Activated CD4-positive, alpha-beta T cell treated with anti-CD3 and anti-CD28 coated beads, Interleukin-2, amount 50 U/mL, for 1 hour (primary cell): ENCODE data around the gene PHF13.
"Not testable (repeated sequence)": the region's sequence is repeated elsewhere in the genome, so short reads cannot be mapped to it uniquely, and the experiment has no call there.

ENCODE experiments used
- DNase-seq: peaks from one replicate; pipeline ENCODE4 v3.0.0-alpha.2; 2020

The PHF13 gene

DNA sequence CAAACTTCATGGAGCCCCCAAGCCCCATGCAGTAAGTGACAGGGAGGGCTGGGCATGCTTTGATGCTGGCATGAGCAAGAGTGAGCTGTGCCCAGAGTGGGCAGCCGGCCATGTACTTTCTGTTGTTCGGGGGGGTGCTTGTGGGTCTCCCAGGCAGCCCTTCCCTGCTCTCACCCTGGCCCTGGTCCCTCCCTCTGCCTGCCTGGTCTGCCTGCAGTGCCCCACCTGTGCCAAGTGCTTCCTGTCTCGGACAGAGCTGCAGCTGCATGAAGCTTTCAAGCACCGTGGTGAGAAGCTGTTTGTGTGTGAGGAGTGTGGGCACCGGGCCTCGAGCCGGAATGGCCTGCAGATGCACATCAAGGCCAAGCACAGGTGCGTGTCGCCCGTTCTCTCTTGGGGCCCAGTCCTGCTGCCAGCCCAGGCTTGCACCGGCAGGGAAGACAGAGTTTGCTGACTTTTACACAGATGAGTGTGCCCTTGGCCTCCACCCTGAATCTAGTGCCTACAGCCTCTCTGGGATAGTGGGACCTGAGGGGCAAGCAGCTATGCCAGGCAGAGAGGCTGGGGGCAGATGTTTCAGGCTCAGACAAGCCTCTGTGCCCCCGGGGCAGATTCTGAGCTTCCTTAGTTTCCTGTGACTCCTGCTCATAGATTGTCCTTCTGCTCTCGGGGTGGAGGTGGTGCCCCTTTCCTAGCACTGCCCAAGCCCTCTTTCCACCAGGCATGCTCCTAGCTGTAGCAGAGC is 26.1 kb upstream of the PHF13 start:
- DNase-seq, result no peak

DNA sequence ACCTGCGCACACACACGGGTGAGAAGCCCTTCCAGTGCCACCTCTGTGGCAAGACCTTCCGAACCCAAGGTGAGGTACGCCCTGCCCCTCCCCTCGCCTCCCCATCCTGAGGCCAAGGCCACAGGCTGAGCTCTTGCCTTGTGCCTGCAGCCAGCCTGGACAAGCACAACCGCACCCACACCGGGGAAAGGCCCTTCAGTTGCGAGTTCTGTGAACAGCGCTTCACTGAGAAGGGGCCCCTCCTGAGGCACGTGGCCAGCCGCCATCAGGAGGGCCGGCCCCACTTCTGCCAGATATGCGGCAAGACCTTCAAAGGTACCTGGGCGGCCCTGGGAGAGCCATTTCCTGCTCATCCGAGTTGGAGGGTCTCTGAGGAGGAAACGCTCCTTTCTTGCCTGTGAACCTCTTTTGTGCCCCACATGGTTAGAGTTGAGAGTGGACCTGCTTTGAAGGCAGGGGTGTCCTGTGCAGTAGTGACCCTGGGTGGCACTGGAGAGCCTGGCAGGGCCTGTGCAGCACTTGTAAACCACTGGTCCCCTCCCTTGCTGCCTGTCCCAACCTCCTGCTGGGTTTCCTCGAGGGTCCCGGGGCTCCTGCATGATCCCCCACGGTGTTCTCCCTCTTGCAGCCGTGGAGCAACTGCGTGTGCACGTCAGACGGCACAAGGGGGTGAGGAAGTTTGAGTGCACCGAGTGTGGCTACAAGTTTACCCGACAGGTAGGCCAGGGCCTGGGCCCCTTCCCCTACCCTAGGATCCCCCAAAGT is 25.2 kb upstream of the PHF13 start:
- DNase-seq, result no peak

DNA sequence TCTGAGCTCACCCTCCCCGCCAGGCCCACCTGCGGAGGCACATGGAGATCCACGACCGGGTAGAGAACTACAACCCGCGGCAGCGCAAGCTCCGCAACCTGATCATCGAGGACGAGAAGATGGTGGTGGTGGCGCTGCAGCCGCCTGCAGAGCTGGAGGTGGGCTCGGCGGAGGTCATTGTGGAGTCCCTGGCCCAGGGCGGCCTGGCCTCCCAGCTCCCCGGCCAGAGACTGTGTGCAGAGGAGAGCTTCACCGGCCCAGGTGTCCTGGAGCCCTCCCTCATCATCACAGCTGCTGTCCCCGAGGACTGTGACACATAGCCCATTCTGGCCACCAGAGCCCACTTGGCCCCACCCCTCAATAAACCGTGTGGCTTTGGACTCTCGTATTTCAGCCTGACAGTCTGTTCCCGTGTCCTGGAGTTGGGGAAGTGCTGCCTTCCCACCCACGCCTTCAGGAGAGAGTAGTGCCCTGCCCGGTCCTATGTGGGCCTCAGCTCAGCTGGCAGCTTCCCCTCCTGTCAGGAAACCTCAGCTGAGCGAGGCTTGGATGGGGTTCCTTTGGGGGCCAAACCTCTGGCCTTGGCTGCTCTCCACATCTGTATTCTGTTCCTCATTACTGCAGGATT is 24.5 kb upstream of the PHF13 start:
- DNase-seq, result no peak

DNA sequence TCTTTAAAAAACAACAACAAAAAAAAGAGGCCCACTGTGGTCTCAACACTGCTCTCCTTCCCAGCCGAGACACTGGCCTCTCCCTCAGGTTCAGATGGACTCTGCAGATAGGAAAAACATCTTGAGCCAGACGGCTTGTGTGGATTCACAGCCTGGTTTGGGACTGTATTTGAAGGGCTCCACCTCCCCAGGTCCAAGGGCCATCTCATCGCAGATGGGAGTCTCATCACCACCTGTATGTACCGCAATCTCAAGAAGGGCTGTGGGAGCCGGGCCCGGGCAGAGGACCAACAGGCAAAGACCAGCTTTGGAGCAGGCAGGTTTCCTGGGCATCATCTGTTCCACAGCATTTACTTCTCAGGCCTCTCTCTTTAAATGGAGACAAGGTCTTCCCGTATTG is 23.5 kb upstream of the PHF13 start:
- DNase-seq, result no peak

DNA sequence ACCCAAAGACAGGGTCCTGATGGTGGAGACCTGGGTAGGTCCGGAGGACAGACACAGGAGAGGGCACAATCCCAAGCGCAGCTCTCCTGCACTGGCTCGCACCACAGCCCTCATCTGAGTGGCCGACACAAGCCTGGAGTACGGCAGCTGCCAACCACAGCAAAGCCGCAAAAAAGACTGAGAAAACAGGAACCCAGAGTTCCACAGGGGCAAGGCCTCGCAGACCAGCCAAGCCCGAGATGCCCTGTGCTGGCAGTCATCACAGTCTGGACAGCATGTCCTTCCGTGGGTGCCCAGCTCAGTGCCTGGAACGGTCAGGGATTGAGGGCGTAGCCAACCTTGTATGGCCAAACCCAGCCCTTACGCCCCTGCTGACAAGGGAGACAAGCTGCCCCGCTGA is 22.3 kb upstream of the PHF13 start:
- DNase-seq, result no peak

DNA sequence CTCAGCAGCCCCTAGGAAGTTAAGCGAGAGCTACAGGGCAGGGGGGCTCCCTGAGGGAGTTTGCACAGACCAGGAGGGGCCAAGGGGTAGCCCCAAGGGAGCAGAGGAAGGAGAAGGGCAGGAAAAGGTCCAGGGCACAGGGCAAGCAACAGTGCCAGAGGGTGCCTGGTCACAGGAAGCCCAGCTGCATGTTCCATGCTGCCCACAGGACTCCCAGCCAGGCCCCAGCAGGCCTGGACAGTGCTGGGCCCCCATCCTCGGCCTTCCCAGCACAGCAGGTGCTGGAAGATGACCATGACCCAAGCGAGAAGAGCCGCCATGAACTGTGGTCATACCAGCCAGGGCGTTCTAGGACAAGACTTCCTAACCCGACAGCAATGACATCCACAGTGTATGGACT is 21.9 kb upstream of the PHF13 start:
- DNase-seq, result no peak

DNA sequence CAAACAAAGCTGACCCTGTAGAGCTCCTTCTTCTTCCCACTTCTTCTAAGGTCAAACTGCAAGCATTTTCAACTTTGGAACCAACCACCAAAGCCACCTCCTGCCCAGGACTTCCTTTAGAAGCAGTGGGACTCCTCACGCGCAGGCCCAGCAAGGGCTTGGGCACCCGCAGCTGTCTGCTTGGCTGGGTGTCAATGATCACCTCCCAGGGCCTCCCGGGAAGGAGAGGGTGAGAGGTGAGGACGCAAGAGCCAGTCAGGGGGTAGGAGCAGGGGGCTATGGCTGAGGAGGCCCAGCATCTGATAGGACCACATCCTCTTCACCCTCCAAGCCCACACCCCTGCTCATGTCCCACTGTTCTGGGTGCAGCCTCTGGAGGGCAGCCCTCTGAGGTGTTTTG is 21.1 kb upstream of the PHF13 start:
- DNase-seq, result no peak

DNA sequence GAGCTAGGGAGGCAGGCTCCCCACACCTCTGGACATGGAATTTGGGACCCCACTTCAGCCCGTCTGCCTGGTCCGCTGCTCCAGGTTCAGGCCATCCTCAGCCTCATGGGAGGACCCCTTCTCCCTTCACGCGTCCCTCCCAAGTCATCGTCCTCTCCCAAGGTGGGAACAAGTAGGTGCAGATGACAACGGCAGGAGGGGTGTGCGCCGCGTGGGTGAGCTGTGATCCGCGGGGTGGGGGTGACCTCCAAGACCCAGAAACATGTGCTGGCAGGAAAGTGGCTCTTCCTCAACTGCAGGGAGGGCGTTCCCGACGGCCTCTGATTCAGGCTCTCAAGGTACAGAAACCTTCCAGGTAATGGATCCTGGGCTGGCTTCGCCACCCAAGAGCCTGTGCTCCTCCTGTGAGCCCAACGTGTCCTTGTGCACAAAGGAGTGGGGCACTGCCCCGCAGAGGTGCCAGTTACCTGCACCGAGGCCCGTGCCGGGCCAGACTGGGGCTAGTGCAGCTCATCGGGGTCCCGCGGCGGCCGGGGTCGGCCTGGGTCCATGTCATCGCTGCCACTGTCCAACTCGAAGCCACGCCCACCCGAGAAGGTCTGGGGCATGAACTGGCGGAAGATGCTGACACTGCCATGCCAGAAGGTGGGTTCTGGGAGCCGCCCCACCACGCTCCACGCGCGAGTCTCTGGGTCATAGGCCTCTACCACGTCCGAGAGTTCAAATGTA is 20.5 kb upstream of the PHF13 start:
- no peak for DNase-seq

DNA sequence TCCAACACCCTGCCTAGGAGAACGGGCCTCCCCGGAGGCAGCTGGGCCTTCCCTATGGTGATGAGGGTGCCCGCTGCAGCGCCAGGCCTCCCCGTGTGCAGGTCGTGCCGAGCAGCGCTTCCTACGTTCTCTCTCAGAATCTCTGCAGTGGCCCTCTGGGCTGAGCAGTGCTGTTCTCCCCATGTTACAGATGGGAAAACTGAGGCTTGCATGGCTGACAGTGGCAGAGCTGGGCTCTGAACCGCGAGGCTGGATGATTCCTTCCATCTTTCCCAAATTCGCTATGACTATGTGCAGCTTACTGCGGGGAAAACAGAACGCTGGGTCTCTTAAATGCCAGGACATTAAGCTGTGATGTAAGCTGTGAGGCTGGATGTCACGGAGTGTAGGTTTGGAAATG is 19.7 kb upstream of the PHF13 start:
- no peak for DNase-seq

DNA sequence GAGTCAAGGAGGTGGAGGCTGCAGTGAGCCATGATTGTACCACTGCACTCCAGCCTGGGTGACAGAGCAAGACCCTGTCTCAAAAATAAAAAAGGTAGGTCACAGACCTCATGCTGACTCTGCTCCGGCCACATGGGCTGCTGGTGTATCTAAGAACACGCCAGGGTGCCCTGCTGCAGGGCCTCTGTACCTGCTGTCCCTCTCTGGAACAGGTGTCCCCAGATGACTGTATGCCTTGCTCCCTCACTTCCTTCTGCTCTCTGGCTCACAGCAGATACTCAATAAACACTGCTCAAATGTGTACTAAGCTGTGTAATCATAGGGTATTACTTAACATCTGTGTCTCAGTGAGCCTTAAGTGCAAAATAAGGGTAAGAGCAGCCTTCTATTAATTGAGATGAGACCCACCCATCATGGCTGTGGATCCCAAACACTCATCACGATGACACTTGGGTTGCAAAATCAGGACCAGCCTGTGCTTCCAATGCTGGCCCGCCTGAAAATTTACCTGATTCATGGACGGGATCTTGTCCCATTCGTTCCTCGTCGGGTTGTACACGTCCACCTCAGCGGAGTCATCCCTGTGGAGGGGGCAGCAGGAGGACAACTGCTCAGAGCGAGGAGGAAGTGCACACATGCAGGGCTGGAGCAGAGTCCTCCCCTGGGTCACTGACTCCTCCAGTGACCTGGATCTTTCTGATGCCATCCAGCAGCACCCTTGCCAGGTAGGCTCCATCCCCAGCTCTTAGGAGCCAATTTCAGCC is 18.4 kb upstream of the PHF13 start:
- no peak for DNase-seq

DNA sequence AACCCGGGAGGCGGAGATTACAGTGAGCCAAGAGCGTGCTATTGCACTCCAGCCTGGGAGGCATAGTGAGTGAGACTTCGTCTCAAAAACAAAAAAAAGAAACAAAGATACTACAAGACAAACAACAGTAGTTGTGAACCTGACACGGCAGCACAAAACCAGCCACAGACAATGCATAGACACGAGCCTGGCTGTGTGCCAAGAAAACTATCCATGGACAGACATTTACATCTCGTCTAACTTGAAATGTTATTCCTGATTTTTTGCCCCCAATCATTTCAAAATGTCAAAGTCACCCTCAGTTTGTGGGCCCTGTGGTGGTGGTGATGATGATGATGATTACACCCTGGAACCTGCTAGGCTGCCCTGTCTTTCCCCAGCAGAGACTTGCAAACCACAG is 17.2 kb upstream of the PHF13 start:
- DNase-seq, result no peak

DNA sequence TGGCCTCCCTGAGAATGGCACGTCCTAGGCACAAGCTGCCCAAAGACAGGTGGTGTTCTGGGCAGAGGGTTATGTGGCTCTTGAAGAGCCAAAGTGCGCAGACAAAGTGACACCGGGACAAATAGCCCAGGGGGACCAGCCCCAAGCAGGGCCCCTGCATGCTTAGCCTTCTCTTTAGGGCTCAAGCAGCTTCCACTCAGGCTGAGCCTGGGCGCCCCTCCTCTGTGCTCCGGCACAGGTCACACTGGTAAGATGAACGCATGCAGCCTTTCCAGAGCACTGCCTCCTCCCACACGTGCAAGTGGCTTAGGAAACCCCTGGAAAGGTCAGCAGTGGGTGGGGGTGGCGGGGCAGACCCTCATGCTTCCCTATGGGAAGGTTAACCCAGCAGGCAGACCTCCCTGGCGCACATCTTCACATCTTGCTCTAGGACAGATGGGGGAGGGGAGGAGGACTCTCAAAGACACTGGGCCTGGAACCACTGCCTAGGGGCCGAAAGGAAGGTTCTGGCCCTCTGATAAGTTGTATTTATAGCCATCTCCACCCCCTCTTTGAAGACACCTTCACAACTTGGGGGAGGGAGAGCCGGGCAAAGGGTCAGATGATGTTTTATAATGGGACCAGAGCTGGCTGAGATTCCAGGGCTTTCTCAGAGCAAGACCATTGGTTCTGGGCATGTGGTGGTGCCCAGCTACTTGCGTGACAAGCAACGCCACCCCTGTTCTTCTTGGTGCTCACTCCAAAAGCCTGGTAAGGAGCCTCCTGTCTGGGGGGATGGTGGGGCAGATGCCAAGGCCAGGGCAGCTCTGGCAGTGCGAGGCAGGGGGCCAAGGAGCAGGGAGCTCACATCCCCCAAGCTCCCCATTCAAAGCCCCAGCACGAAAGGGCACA is 16.4 kb upstream of the PHF13 start:
- no peak for DNase-seq

DNA sequence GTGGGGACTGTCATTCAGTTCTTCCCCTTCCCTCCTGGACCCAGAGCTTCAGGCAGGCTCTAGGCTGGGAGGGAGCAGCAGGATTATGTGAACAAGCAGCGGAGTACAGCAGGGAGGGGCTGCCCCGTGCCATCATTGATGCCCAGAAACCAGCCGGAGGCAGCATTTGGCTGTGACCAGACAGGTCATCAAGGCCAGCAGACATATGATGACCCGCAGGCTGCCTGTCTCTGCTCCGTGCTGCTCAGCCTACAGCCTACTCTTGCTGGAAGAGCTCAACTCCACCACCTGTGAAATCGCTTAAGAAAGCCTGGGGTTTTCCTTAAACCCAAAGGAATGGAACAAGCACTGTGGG is 15.8 kb upstream of the PHF13 start:
- no peak for DNase-seq

DNA sequence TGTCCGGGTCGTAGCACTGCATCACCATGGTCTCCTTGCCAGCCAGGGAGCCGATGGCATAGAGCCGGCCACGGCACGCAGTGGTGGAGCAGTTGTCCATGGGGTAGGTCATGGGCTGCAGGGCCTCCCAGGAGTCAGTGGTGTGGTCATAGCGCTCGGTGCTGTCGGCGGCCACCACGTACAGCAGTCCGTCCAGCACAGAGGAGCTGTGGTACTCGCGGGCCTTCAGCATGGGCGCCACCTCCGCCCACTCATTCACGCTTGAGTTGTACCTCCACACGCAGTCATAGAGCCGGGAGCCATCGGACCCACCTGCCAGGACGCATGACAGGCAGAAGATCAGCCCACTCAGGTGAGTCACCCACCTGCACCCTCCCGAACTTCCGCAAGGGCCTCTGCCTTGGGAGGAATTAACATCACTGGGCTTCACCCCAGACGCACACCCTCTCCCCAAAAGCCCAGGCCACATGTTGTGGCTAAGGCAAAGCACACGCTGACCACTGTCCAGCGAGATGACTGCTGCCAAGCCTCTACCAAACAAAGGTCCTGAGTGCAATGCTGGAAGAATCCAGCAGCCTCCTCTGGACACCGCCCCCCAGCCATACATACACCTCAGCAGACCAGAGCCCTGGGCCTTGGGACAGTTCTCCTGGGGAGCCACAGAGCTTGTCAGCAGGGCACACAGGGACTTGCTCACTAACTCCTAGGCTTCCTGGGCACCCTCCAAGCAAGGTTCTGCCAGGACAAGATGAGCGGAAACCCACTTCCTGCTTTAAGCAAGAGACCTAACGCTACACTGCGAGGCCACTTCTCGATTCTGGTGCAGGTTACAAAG is 14.2 kb upstream of the PHF13 start:
- peak; percentile 38 for DNase-seq

DNA sequence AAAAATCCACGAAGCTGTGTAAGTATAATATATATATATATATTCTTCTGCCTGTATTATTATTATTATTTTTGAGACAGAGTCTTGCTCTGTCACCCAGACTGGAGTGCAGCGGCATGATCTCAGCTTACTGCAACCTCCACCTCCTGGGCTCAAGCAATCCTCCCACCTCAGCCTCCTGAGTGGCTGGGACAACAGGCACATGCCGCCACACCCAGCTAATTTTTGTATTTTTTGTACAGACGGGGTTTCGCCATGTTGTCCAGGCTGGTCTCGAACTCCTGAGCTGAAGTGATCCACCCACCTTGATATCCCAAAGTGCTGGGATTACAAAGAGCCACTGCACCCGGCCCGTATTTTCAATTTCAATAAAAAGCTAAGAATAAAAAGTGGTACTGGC is 13.5 kb upstream of the PHF13 start:
- not testable (repeated sequence) for DNase-seq

DNA sequence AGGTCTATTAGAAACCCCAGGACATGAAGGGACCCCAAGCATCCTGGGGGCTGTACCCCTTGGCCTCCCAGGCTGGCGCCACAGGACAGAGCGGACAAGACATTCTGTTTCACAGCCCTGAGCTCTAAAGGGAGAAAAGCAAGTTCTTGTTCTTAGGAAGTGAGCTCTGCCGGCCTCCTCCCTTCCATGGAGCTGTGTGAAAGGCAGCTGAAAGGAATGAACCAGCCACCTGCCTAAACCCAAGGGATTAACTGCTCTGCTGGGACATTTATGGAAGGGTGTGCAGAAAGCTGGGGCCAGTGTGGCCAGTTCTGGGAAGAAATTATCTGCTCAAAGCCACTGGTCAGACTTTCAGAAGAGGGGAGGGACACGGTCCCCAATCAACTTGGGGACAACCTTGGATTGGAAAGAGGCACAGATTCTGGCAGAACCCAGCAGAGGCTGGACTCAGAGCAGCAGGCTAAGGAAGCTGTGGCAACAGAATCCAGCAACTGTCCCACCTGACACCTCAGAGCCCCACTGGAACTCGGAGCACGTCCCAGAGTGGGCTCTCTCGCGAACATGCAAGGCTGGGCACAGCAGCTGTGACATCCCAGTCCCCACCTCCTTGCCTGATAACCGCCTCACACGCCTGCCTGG is 13.0 kb upstream of the PHF13 start:
- DNase-seq, result no peak

DNA sequence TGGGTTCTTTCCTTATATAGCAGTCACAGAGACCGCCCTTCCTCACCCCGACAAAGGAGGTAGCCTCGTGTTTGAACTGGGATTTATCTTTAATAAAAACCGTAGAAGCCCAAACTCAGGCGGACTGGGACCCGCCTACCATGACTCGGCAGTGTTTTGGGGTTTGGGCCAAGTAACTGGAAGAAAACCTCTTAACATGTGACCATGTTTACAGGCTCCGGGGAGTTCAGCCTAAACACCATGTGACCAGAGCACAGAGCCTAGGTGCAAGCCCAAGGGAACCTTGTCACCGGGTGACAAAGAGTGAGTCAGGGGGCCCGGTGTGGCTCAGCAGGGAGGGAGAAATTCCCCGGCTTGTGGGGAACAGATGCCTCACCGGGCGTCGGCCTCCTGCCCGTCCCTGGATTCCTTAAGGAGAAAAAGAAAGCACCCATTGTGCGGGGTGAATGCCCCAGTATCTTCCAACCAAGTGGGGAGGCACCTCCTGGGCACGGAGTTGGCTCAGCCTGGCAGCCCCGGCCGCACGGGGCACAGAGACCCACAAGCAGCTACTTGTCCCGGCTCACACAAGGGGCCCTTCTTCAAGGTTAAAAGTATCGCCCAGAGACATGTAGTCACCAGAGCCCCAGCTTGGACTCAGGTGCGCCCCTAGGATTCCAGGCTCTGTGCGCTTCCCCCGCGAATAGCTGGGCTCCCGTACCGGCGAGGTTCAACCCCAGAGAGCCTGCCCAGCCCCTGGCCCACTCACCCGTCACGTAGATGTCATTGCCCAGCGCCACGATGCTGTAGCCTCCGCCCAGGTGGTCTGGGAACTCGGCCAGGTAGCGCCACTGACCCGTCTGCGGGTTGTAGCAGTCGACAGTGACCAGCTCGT is 12.2 kb upstream of the PHF13 start:
- DNase-seq, result peak; percentile 67

DNA sequence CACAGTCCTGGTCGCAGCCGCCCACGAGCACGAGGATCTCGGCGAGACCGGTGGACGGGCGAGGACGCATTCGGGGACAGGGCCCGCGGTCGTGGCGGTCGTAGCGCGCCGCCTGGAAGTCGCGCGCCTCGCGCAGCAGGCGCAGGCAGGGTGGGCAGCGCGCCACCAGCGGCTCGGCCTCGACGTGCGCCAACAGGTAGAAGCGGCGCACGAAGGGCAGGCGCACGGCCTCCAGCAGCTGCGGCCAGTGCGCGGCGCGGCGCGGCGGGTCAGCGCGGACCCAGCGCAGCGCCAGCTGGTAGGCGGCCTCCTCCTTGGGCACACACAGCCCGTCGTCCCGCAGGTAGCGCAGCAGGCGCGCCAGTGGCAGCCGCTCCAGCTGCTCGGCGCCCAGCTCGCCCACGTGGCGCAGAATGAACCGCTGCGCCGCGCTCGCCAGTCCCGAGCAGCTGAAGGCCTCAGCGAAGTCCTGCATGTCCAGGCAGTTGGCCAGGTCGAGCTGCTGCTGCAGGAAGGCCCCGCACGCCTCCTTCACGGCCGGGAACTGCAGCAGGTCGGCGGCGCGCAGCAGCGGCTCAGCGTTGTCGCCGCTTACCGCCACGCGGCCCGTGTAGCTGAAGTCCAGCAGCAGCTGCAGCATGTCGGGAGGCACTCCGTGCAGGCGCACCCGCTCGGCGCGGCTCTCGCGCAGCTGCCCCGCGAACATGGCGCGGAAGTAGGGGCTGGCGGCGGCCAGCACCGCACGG is 11.4 kb upstream of the PHF13 start:
- DNase-seq, result no peak
